Epithelial cell of proximal tubule (primary cell): ENCODE results near the gene NRXN3. TPM values are rescaled to one million over a fixed set of nuclear protein-coding genes. Genes with fewer than 3 reads are reported as not detected.
"Not testable (repeated sequence)": the region's sequence is repeated elsewhere in the genome, so short reads cannot be mapped to it uniquely, and the experiment has no call there.

Experiments
- DNase-seq: peaks from one replicate; pipeline ENCODE4 v3.0.0-alpha.2; 2011; ENCODE audit warnings: low read depth
- H3K4me3 ChIP-seq: 2 replicates; pipeline ENCODE4 v1.5.1; 2011; ENCODE audit warnings: low read depth, mild to moderate bottlenecking, low read length
- total RNA-seq: library from RNA; depleted of rRNA; stranded (reverse); fragments of >200 nt; gene quantifications from 2 replicates; pipeline ENCODE4 v1.2.3, GENCODE V29; 2015
- TF ChIP-seq, protein P1 (sequence below): conservative IDR thresholded peaks from 2 replicates; pipeline ENCODE4 v1.5.1; 2012; ENCODE audit warnings: low read depth, mild to moderate bottlenecking, low read length

NRXN3 gene
- total RNA-seq, 1 donor from 2014 or later, result 1.2 TPM

DNA sequence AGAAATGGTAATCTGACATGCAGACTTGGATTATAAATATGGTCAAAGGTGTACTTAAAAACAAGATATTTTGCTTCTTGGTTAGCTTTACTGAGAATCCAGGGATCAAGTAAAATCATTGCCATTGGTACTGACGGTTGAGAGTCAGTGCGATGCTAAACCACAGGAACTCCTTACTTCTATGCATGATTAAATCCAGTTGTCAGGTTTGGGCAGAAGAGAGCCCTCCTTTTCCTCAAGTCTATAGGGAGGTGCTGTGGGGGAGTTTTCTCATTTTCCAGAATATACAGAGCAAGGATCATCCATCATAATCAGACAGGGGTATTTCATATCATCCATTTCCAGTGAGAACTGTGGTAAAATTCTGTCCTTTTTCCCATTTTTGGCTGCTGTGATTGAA, 839.1 kb downstream of the NRXN3 start:
- H3K4me3 ChIP-seq, result no peak overlapping the region
- TF ChIP-seq, protein P1, sequence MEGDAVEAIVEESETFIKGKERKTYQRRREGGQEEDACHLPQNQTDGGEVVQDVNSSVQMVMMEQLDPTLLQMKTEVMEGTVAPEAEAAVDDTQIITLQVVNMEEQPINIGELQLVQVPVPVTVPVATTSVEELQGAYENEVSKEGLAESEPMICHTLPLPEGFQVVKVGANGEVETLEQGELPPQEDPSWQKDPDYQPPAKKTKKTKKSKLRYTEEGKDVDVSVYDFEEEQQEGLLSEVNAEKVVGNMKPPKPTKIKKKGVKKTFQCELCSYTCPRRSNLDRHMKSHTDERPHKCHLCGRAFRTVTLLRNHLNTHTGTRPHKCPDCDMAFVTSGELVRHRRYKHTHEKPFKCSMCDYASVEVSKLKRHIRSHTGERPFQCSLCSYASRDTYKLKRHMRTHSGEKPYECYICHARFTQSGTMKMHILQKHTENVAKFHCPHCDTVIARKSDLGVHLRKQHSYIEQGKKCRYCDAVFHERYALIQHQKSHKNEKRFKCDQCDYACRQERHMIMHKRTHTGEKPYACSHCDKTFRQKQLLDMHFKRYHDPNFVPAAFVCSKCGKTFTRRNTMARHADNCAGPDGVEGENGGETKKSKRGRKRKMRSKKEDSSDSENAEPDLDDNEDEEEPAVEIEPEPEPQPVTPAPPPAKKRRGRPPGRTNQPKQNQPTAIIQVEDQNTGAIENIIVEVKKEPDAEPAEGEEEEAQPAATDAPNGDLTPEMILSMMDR, result no peak
- no peak for DNase-seq

GRCh38 chr14:79011091-79011919, 841.1 kb downstream of the NRXN3 start:
- DNase-seq, result no peak
- TF ChIP-seq, protein P1, result peak; percentile 46
- no peak overlapping the region for H3K4me3 ChIP-seq

GRCh38 chr14:79011920-79012204, 841.7 kb downstream of the NRXN3 start:
- TF ChIP-seq, protein P1, result no peak
- no peak for DNase-seq
- no peak overlapping the region for H3K4me3 ChIP-seq

- DNase-seq, result peak; percentile 68
- H3K4me3 ChIP-seq, result no peak overlapping the region
- TF ChIP-seq, protein P1, result no peak
These were observed 846.8 kb downstream of the NRXN3 start for GRCh38 chr14:79016828-79017505.

DNA sequence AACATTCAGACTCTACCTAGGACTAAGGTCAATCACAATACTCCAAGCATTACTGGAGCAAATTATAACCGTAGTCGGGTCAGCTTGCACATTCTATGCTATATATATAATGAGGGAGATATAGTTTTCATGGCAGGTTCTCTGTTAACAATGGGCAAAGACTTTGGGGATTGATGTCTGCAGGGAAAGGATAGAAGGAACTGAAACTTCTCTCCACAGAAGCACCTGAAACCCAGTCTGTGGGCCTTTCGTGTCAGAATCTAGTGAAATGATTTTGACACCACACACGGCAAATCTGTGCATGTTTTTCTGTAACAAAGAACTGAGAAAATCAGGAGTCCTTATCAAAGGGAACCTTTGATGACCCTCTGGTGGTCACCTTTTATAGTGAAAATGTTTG, 847.4 kb downstream of the NRXN3 start:
- DNase-seq, result no peak
- TF ChIP-seq, protein P1, result no peak

GRCh38 chr14:79018836-79019235, 848.7 kb downstream of the NRXN3 start:
- DNase-seq, result no peak
- TF ChIP-seq, protein P1, result no peak
- H3K4me3 ChIP-seq, result no peak overlapping the region

More for the DNA sequence above, 847.4 kb downstream of the NRXN3 start:
- no peak overlapping the region for H3K4me3 ChIP-seq

GRCh38 chr14:79019898-79020297, 849.7 kb downstream of the NRXN3 start:
- DNase-seq, H3K4me3 ChIP-seq: not testable (repeated sequence)
